Suprapubic skin (tissue), 4 donors: Measurements from ENCODE around the gene PIGO. TPM values are rescaled to one million over a fixed set of nuclear protein-coding genes. Genes with fewer than 3 reads are reported as not detected.

Experiments
- DNase-seq, 2 donors: peaks; one replicate each; pipeline ENCODE4 v3.0.0-alpha.2; 2019; ENCODE audit warnings: low spot score in 2 of 2
- H3K27ac ChIP-seq: fragments of 200-600 bp; sonication (generic); one replicate; pipeline ENCODE4 v1.5.1; 2019
- H3K27me3 ChIP-seq: fragments of 200-600 bp; sonication (generic); one replicate; pipeline ENCODE4 v1.5.1; 2019
- H3K36me3 ChIP-seq: fragments of 200-600 bp; sonication (generic); one replicate; pipeline ENCODE4 v1.5.1; 2019
- H3K4me1 ChIP-seq: fragments of 200-600 bp; sonication (generic); one replicate; pipeline ENCODE4 v1.5.1; 2019
- H3K4me3 ChIP-seq: fragments of 200-600 bp; sonication (generic); one replicate; pipeline ENCODE4 v1.5.1; 2019; ENCODE audit warnings: mild to moderate bottlenecking
- H3K9me3 ChIP-seq: fragments of 200-600 bp; sonication (generic); one replicate; pipeline ENCODE4 v1.5.1; 2019
- EP300 ChIP-seq: sonication (generic); formaldehyde crosslinking; IDR thresholded peaks from one replicate; pipeline ENCODE4 v1.6.1; 2017; ENCODE audit warnings: antibody characterized with exemption
- POLR2A ChIP-seq, 2 donors: fragments of 450-650 bp; IDR thresholded peaks; one replicate each; pipeline ENCODE4 v1.6.1; 2017; ENCODE audit warnings: antibody characterized with exemption in 2 of 2, mild to moderate bottlenecking in 2 of 2, moderate library complexity in 2 of 2
- POLR2AphosphoS5 ChIP-seq, 3 donors: sonication (generic); formaldehyde crosslinking; IDR thresholded peaks; one replicate each; pipeline ENCODE4 v1.6.1; 2017; ENCODE audit warnings: antibody characterized with exemption in 3 of 3
- WGBS: methylation state at CpG from one replicate; pipeline ENCODE4 v1.1.5; 2018; 5-methylcytosine and 5-hydroxymethylcytosine counted together
- total RNA-seq, 4 donors: library from RNA; depleted of rRNA; stranded (reverse); fragments of >200 nt; gene quantifications; one replicate each; pipeline ENCODE4 v1.1.0, GENCODE V29; 2016
- TF ChIP-seq, protein P1 (sequence below), 2 donors: fragments of 200-600 bp in 1 of 2; fragments of 450-650 bp in 1 of 2; sonication (generic) in 1 of 2; IDR thresholded peaks; one replicate each; pipeline ENCODE4 v1.5.1; 2016 to 2019; ENCODE audit warnings: antibody characterized with exemption in 2 of 2, mild to moderate bottlenecking in 1 of 2, moderate library complexity in 1 of 2

The PIGO gene
- total RNA-seq, 4 donors from 2014 or later: 14.5 to 26.3 (median 23.1) TPM

GRCh38 chr9:35102769-35103659 lies 6.6 kb upstream of the PIGO start, which contains the start of gene STOML2:
STOML2 (minus strand) TSS chr9:35103131; CDS start chr9:35103094, 37 bp downstream.
- peaks cover 56% of the 10 kb centered on the region for H3K36me3 ChIP-seq
- TF ChIP-seq POLR2AphosphoS5 (IDR thresholded peaks at IDR 0.05) (peak in 2 of 3 donors; percentile 58 to 80), POLR2A (IDR thresholded peaks at IDR 0.05) (peak in 1 of 2 donors; percentile 48), EP300 (no peak)
- TF ChIP-seq, protein P1, sequence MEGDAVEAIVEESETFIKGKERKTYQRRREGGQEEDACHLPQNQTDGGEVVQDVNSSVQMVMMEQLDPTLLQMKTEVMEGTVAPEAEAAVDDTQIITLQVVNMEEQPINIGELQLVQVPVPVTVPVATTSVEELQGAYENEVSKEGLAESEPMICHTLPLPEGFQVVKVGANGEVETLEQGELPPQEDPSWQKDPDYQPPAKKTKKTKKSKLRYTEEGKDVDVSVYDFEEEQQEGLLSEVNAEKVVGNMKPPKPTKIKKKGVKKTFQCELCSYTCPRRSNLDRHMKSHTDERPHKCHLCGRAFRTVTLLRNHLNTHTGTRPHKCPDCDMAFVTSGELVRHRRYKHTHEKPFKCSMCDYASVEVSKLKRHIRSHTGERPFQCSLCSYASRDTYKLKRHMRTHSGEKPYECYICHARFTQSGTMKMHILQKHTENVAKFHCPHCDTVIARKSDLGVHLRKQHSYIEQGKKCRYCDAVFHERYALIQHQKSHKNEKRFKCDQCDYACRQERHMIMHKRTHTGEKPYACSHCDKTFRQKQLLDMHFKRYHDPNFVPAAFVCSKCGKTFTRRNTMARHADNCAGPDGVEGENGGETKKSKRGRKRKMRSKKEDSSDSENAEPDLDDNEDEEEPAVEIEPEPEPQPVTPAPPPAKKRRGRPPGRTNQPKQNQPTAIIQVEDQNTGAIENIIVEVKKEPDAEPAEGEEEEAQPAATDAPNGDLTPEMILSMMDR (IDR thresholded peaks at IDR 0.05): no peak
- under 1% methylated on average over 51 of the region's 57 CpGs for WGBS

GRCh38 chr9:35102465-35102768 lies 6.0 kb upstream of the PIGO start:
- Histone ChIP-seq H3K27me3 (no peaks in the 10 kb centered on the region), H3K9me3 (no peaks in the 10 kb centered on the region), H3K36me3 (peaks cover 50% of the 10 kb centered on the region), H3K27ac (peak overlapping the region; percentile 87), H3K4me1 (peaks cover 25% of the 10 kb centered on the region), H3K4me3 (peak overlapping the region; percentile 79)
- TF ChIP-seq, protein P1 (IDR thresholded peaks at IDR 0.05): no peak
- TF ChIP-seq EP300 (no peak), POLR2A (IDR thresholded peaks at IDR 0.05) (no peak), POLR2AphosphoS5 (IDR thresholded peaks at IDR 0.05) (no peak)
- no peak for DNase-seq
- 4% methylated on average over 10 of the region's 10 CpGs for WGBS

More at GRCh38 chr9:35102769-35103659, 6.6 kb upstream of the PIGO start, which contains the start of gene STOML2:
- H3K27ac ChIP-seq: peak within 1 kb of the TSS; percentile 87
- DNase-seq: peak; percentile 97 to 98
- H3K9me3 ChIP-seq: no peaks in the 10 kb centered on the region
- H3K4me1 ChIP-seq: peaks cover 25% of the 10 kb centered on the region
- peak within 1 kb of the TSS; percentile 79 for H3K4me3 ChIP-seq
- H3K27me3 ChIP-seq: no peaks in the 10 kb centered on the region

GRCh38 chr9:35097573-35097972 lies 1.2 kb upstream of the PIGO start:
- Histone ChIP-seq H3K36me3 (peaks cover 38% of the 10 kb centered on the region), H3K27ac (no peak overlapping the region)

DNA sequence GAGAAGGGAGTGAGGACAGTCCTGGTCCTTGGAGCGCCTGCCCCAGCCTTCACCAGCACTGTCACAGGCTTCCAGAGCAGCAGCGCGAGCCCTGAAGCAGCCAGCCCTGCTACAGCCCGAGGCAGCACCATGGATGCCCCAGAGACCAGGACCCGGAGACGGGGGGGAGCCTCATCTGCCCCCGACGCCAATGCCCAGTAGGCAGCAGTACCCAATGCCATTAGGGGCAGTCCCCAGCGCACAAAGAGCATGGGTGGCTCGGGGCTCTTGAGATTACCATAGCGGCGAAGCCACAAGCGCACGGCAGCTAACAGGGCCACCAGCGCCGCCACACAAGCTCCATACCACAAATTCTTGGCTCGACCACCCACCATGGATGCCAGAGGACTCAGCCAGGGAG lies 4.9 kb downstream of the PIGO start:
- WGBS: no CpG with 5 or more reads among the region's 17 CpGs
- H3K4me3 ChIP-seq: no peak overlapping the region
- no peak for DNase-seq
- H3K4me1 ChIP-seq: peaks cover 12% of the 10 kb centered on the region
- H3K27me3 ChIP-seq: no peaks in the 10 kb centered on the region
- H3K36me3 ChIP-seq: peaks cover 69% of the 10 kb centered on the region
- H3K9me3 ChIP-seq: no peaks in the 10 kb centered on the region
- TF ChIP-seq POLR2A (IDR thresholded peaks at IDR 0.05) (no peak), EP300 (no peak), POLR2AphosphoS5 (IDR thresholded peaks at IDR 0.05) (no peak)
- TF ChIP-seq, protein P1 (IDR thresholded peaks at IDR 0.05): no peak
- H3K27ac ChIP-seq: no peak overlapping the region

More at GRCh38 chr9:35097573-35097972, 1.2 kb upstream of the PIGO start:
- TF ChIP-seq EP300 (no peak), POLR2A (IDR thresholded peaks at IDR 0.05) (no peak), POLR2AphosphoS5 (IDR thresholded peaks at IDR 0.05) (no peak)
- TF ChIP-seq, protein P1 (IDR thresholded peaks at IDR 0.05): no peak
- Histone ChIP-seq H3K4me1 (peaks cover 33% of the 10 kb centered on the region), H3K27me3 (no peaks in the 10 kb centered on the region), H3K9me3 (no peaks in the 10 kb centered on the region), H3K4me3 (no peak overlapping the region)
- DNase-seq: no peak
- 88% methylated on average over 3 of the region's 3 CpGs for WGBS

DNA sequence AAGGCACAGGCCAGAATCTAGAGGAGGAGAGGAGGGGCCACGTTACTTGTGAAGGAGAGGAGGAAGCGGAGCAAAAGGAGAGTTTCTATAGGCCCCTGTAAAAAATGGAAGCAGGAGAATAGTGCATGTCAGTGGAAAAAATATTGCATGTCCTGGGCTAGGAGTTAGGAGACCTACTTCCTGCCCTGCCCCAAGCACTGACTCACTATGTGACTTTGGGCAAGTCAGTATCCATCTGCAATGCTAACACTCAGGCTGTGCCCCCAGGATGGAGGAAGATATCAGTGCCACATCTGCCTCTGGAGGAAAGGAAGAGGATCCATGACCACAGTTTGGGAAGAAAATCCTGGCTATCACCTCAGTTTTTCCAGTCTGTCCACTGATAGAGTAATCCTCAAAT lies 7.0 kb downstream of the PIGO start:
- 72% methylated on average over 2 of the region's 2 CpGs for WGBS
- DNase-seq: no peak
- H3K27me3 ChIP-seq: no peaks in the 10 kb centered on the region

More for the DNA sequence above, 7.0 kb downstream of the PIGO start:
- no peaks in the 10 kb centered on the region for H3K4me1 ChIP-seq
- peaks cover 69% of the 10 kb centered on the region for H3K36me3 ChIP-seq
- no peaks in the 10 kb centered on the region for H3K9me3 ChIP-seq
- TF ChIP-seq POLR2AphosphoS5 (IDR thresholded peaks at IDR 0.05) (no peak), EP300 (no peak), POLR2A (IDR thresholded peaks at IDR 0.05) (no peak)
- TF ChIP-seq, protein P1 (IDR thresholded peaks at IDR 0.05): no peak
- no peak overlapping the region for H3K4me3 ChIP-seq
- H3K27ac ChIP-seq: no peak overlapping the region
